ENCODE measurements around the gene CYRIA. TPM values are rescaled to one million over a fixed set of nuclear protein-coding genes. Genes with fewer than 3 reads are reported as not detected.

CYRIA gene
- total and polyA plus RNA-seq, 2 donors (not counting 1 experiment from before 2014, with no cell fraction given) = 6.3 to 10.2 TPM

GRCh38 chr2:16658076-16658739, 7.4 kb downstream of the CYRIA start:
- peaks cover 8% of the 10 kb centered on the region for H3K4me1 ChIP-seq (ENCODE audit: control insufficient read depth, extremely low read depth, insufficient read depth, low read length)
- H3K79me2 ChIP-seq (ENCODE audit: control insufficient read depth, insufficient read depth, low read length) = no peaks in the 10 kb centered on the region
- no peak for DNase-seq (ENCODE audit: low read depth in 2 of 2)
- no peak overlapping the region for H3K4me2 ChIP-seq (ENCODE audit: extremely low read depth, insufficient read depth, low read length)
- H2AFZ ChIP-seq (ENCODE audit: low read length) = no peak overlapping the region
- H4K20me1 ChIP-seq (ENCODE audit: control insufficient read depth, extremely low read depth, insufficient read depth, low read length) = no peaks in the 10 kb centered on the region
- no peaks in the 10 kb centered on the region for H3K36me3 ChIP-seq (ENCODE audit: control insufficient read depth, insufficient read depth, low read length)
- H3K27ac ChIP-seq (ENCODE audit: insufficient read depth, low read length) = no peak overlapping the region
- no peaks in the 10 kb centered on the region for H3K27me3 ChIP-seq (ENCODE audit: control insufficient read depth, insufficient read depth, low read length)
- TF ChIP-seq EZH2 (IDR thresholded peaks at IDR 0.05; ENCODE audit: low read length, missing control alignments) = no peak
- TF ChIP-seq CTCF (conservative IDR thresholded peaks at IDR 0.05 in 1 of 2, IDR thresholded peaks at IDR 0.05 in 1 of 2; ENCODE audit: low read depth in 1 of 2, low read length in 2 of 2) = no peak
- H3K4me3 ChIP-seq (replicated peaks in 1 of 4; ENCODE audit: control extremely low read depth in 1 of 4, insufficient read depth in 1 of 4, low read depth in 3 of 4, low read length in 4 of 4) = no peak overlapping the region
- H3K9ac ChIP-seq (ENCODE audit: insufficient read depth, low read length) = no peak overlapping the region
- H3K9me3 ChIP-seq (ENCODE audit: control insufficient read depth, insufficient read depth, low read depth, low read length) = no peaks in the 10 kb centered on the region

- no peak for DNase-seq (ENCODE audit: low read depth in 2 of 2)
- H3K9ac ChIP-seq (ENCODE audit: insufficient read depth, low read length) = no peak overlapping the region
- no peaks in the 10 kb centered on the region for H3K36me3 ChIP-seq (ENCODE audit: control insufficient read depth, insufficient read depth, low read length)
- no peaks in the 10 kb centered on the region for H4K20me1 ChIP-seq (ENCODE audit: control insufficient read depth, extremely low read depth, insufficient read depth, low read length)
- no peak overlapping the region for H3K27ac ChIP-seq (ENCODE audit: insufficient read depth, low read length)
- no peaks in the 10 kb centered on the region for H3K9me3 ChIP-seq (ENCODE audit: control insufficient read depth, insufficient read depth, low read depth, low read length)
- TF ChIP-seq CTCF (conservative IDR thresholded peaks at IDR 0.05 in 1 of 2, IDR thresholded peaks at IDR 0.05 in 1 of 2; ENCODE audit: low read depth in 1 of 2, low read length in 2 of 2) (no peak), EZH2 (IDR thresholded peaks at IDR 0.05; ENCODE audit: low read length, missing control alignments) (no peak)
- no peaks in the 10 kb centered on the region for H3K27me3 ChIP-seq (ENCODE audit: control insufficient read depth, insufficient read depth, low read length)
- no peak overlapping the region for H2AFZ ChIP-seq (ENCODE audit: low read length)
- no peak overlapping the region for H3K4me2 ChIP-seq (ENCODE audit: extremely low read depth, insufficient read depth, low read length)
- H3K79me2 ChIP-seq (ENCODE audit: control insufficient read depth, insufficient read depth, low read length) = no peaks in the 10 kb centered on the region
- H3K4me1 ChIP-seq (ENCODE audit: control insufficient read depth, extremely low read depth, insufficient read depth, low read length) = peaks cover 13% of the 10 kb centered on the region
- H3K4me3 ChIP-seq (replicated peaks in 1 of 4; ENCODE audit: control extremely low read depth in 1 of 4, insufficient read depth in 1 of 4, low read depth in 3 of 4, low read length in 4 of 4) = no peak overlapping the region
Measured at GRCh38 chr2:16657671-16658070, 8.0 kb downstream of the CYRIA start.

- H4K20me1 ChIP-seq (ENCODE audit: control insufficient read depth, extremely low read depth, insufficient read depth, low read length) = no peaks in the 10 kb centered on the region
- peak overlapping the region; percentile 18 for H2AFZ ChIP-seq (ENCODE audit: low read length)
- no peak overlapping the region for H3K4me3 ChIP-seq (replicated peaks in 1 of 4; ENCODE audit: control extremely low read depth in 1 of 4, insufficient read depth in 1 of 4, low read depth in 3 of 4, low read length in 4 of 4)
- no peak overlapping the region for H3K4me2 ChIP-seq (ENCODE audit: extremely low read depth, insufficient read depth, low read length)
- DNase-seq (ENCODE audit: low read depth in 2 of 2) = no peak
- no peaks in the 10 kb centered on the region for H3K36me3 ChIP-seq (ENCODE audit: control insufficient read depth, insufficient read depth, low read length)
- no peaks in the 10 kb centered on the region for H3K27me3 ChIP-seq (ENCODE audit: control insufficient read depth, insufficient read depth, low read length)
- no peak overlapping the region for H3K9ac ChIP-seq (ENCODE audit: insufficient read depth, low read length)
- H3K27ac ChIP-seq (ENCODE audit: insufficient read depth, low read length) = no peak overlapping the region
- no peak for TF ChIP-seq EZH2 (IDR thresholded peaks at IDR 0.05; ENCODE audit: low read length, missing control alignments)
- no peak for TF ChIP-seq CTCF (conservative IDR thresholded peaks at IDR 0.05 in 1 of 2, IDR thresholded peaks at IDR 0.05 in 1 of 2; ENCODE audit: low read depth in 1 of 2, low read length in 2 of 2)
- peaks cover 12% of the 10 kb centered on the region for H3K4me1 ChIP-seq (ENCODE audit: control insufficient read depth, extremely low read depth, insufficient read depth, low read length)
- no peaks in the 10 kb centered on the region for H3K79me2 ChIP-seq (ENCODE audit: control insufficient read depth, insufficient read depth, low read length)
- no peaks in the 10 kb centered on the region for H3K9me3 ChIP-seq (ENCODE audit: control insufficient read depth, insufficient read depth, low read depth, low read length)
Measured at GRCh38 chr2:16656784-16657391, 8.7 kb downstream of the CYRIA start.
